ENCODE results near the gene CD109.
"Not testable (repeated sequence)": the region's sequence is repeated elsewhere in the genome, so short reads cannot be mapped to it uniquely, and the experiment has no call there.

Gene CD109

DNA sequence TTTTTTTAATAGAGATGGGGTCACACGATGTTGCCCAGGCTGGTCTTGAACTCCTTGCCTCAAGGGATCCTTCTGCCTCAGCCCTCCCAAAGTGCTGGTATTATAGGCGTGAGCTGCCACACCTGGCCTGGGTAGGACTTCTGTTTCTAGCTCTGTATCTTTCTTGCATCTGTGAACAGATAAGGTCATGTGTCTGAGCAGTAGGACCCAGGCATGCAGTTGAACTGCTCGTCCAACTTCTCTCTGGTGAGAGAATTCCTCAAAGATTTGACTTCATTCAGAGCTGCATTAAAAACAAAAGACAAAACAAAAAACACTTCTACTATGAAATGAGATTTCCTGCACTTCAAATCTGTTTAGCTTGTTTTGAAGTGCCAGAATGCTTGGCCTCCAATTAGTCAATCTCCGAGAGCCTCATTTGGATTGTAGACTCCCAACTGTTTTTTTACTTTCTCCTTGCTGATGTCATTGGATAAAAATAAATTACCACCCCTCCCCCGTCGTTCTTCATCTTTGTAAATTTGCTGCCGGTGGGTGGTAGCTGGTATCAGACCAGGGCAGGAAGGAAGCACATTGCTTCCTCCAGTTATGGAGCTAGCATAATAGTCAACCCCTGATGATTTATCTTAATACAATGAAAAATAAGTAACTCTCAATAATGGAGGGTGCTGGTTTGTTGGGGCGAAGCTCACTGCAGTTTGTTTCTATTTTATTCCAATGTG lies 17.6 kb downstream of the CD109 start:
- Histone ChIP-seq H3K4me3 (ENCODE audit: low read length) (no peak overlapping the region), H3K27ac (ENCODE audit: low read length) (no peak overlapping the region), H3K4me1 (ENCODE audit: control insufficient read depth, low read depth, low read length) (peaks cover 12% of the 10 kb centered on the region), H3K9ac (ENCODE audit: low read length) (no peak overlapping the region), H3K9me3 (ENCODE audit: control insufficient read depth, low read depth, low read length) (no peaks in the 10 kb centered on the region), H3K36me3 (ENCODE audit: control insufficient read depth, low read depth, low read length) (no peaks in the 10 kb centered on the region), H3K27me3 (ENCODE audit: control insufficient read depth, insufficient read depth, low read length) (no peaks in the 10 kb centered on the region)

DNA sequence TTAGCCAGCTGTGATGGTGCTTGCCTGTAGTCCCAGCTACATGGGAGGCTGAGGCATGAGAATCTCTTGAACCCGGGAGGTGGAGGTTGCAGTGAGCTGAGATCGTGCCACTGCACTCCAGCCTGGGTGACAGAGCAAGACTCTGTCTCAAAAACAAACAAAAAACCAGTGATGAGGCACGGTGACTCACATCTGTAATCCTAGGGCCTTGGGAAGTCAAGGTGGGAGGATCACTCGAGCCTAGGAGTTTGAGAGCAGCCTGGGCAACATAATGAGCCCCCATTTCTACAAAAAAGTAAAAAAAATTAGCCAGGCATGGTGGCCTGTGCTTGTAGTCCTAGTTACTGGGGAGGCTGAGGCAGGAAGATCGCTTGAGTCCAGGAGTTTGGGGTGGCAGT lies 19.1 kb downstream of the CD109 start:
- H3K4me1 ChIP-seq (ENCODE audit: control insufficient read depth, low read depth, low read length): peaks cover 12% of the 10 kb centered on the region
- H3K4me3 ChIP-seq (ENCODE audit: low read length); H3K9ac ChIP-seq (ENCODE audit: low read length); H3K27ac ChIP-seq (ENCODE audit: low read length); H3K36me3 ChIP-seq (ENCODE audit: control insufficient read depth, low read depth, low read length); H3K27me3 ChIP-seq (ENCODE audit: control insufficient read depth, insufficient read depth, low read length); H3K9me3 ChIP-seq (ENCODE audit: control insufficient read depth, low read depth, low read length): not testable (repeated sequence)

DNA sequence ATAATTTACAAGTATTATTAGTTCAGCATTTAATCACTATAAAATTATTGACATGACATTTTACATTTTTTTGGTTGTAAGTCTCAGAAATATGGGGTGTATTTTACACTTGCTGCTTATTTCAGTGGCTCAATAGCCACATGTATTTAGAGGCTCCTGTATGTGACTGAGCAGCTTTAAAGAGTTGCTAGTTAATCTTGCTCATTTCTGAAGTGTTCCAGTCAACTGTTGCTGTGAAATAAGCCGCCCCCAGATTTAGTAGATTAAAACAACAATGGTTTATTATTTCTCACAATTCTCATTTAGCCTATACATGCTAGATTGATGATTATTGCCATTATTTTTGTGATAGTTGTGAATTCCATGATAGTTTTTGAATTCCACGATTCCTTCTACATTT lies 23.0 kb downstream of the CD109 start:
- Histone ChIP-seq H3K27me3 (ENCODE audit: control insufficient read depth, insufficient read depth, low read length) (no peaks in the 10 kb centered on the region), H3K4me3 (ENCODE audit: low read length) (no peak overlapping the region), H3K9me3 (ENCODE audit: control insufficient read depth, low read depth, low read length) (no peaks in the 10 kb centered on the region), H3K36me3 (ENCODE audit: control insufficient read depth, low read depth, low read length) (no peaks in the 10 kb centered on the region), H3K9ac (ENCODE audit: low read length) (no peak overlapping the region), H3K27ac (ENCODE audit: low read length) (no peak overlapping the region), H3K4me1 (ENCODE audit: control insufficient read depth, low read depth, low read length) (peaks cover 4% of the 10 kb centered on the region)

DNA sequence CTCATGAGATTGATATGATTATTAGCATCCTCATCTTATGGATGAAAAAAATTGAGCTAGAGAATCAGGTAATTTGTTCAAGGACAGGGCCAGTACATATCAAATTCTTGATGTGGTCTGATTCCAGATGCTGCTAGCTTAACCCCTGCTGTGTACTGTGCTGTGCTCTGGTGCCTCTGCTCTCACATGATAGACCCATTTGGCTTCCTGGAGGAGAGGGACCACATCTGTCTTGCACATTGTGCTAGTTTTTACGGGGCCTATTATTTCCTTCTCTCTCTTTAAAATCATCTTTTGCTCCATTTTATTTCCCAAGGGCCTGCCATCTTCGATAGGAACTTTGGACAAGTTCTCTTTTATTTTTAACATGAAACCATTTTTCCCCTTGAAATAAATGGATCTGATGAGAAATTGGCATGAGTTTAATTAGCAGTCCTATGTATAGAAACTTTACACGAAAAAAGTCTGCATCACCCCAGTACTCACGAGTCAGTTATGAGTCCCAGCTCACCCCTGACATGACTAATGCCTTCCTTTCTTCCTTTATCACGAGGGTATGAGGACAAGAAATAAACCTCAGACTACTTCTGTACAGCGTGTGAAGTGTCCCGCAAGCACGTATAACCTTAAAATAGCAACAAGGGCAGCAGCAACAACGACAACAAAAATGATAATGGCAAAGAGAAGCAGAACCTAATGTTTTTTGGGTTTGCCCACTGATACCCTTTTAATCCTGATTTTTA lies 26.5 kb downstream of the CD109 start:
- Histone ChIP-seq H3K4me3 (ENCODE audit: low read length) (no peak overlapping the region), H3K9me3 (ENCODE audit: control insufficient read depth, low read depth, low read length) (no peaks in the 10 kb centered on the region), H3K27me3 (ENCODE audit: control insufficient read depth, insufficient read depth, low read length) (no peaks in the 10 kb centered on the region), H3K27ac (ENCODE audit: low read length) (no peak overlapping the region), H3K36me3 (ENCODE audit: control insufficient read depth, low read depth, low read length) (no peaks in the 10 kb centered on the region), H3K9ac (ENCODE audit: low read length) (no peak overlapping the region), H3K4me1 (ENCODE audit: control insufficient read depth, low read depth, low read length) (no peaks in the 10 kb centered on the region)

DNA sequence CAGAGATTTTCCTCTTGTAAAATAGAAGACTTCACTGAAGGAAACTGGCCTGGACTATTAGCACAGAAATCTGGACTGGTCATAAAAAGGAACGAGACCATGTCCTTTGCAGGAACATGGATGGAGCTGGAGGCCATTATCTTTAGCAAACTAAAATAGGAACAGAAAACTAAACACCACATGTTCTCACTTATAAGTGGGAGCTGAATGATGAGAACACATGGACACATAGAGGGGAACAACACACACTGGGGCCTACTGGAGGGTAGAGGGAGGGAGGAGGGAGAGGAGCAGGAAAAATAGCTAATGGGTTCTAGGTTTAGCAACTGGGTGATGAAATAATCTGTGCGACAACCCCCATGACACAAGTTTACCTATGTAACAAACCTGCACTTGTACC lies 27.5 kb downstream of the CD109 start:
- H3K27me3 ChIP-seq (ENCODE audit: control insufficient read depth, insufficient read depth, low read length); H3K27ac ChIP-seq (ENCODE audit: low read length); H3K9me3 ChIP-seq (ENCODE audit: control insufficient read depth, low read depth, low read length); H3K36me3 ChIP-seq (ENCODE audit: control insufficient read depth, low read depth, low read length); H3K9ac ChIP-seq (ENCODE audit: low read length); H3K4me3 ChIP-seq (ENCODE audit: low read length); H3K4me1 ChIP-seq (ENCODE audit: control insufficient read depth, low read depth, low read length): not testable (repeated sequence)

GRCh38 chr6:73724389-73724788 lies 28.4 kb downstream of the CD109 start:
- H3K27me3 ChIP-seq (ENCODE audit: control insufficient read depth, insufficient read depth, low read length): no peaks in the 10 kb centered on the region
- no peaks in the 10 kb centered on the region for H3K9me3 ChIP-seq (ENCODE audit: control insufficient read depth, low read depth, low read length)
- H3K4me3 ChIP-seq (ENCODE audit: low read length): no peak overlapping the region
- H3K4me1 ChIP-seq (ENCODE audit: control insufficient read depth, low read depth, low read length): no peaks in the 10 kb centered on the region
- no peak overlapping the region for H3K9ac ChIP-seq (ENCODE audit: low read length)
- no peaks in the 10 kb centered on the region for H3K36me3 ChIP-seq (ENCODE audit: control insufficient read depth, low read depth, low read length)
- H3K27ac ChIP-seq (ENCODE audit: low read length): no peak overlapping the region

GRCh38 chr6:73725192-73725591 lies 29.2 kb downstream of the CD109 start:
- not testable (repeated sequence) for H3K4me1 ChIP-seq (ENCODE audit: control insufficient read depth, low read depth, low read length); H3K4me3 ChIP-seq (ENCODE audit: low read length); H3K9me3 ChIP-seq (ENCODE audit: control insufficient read depth, low read depth, low read length); H3K9ac ChIP-seq (ENCODE audit: low read length); H3K27ac ChIP-seq (ENCODE audit: low read length); H3K27me3 ChIP-seq (ENCODE audit: control insufficient read depth, insufficient read depth, low read length); H3K36me3 ChIP-seq (ENCODE audit: control insufficient read depth, low read depth, low read length)

DNA sequence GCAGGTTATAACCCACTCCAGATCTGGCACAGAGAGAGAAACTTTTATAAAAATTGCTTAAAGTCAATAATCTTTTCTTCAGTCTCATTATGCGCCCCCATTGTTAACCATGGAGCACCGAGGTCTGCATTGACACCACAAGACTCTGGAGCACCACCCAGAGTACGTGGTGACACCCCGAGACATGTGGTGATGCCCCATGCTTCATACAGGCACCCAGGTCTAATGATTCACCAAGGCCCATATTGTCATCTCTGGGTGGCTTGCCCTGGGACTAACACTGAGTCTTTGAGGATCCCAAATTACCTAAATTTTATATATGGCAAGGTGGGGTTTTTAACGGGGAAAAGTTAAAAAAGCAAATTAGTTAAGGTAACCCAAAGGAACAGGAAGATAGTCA lies 31.1 kb downstream of the CD109 start:
- no peaks in the 10 kb centered on the region for H3K9me3 ChIP-seq (ENCODE audit: control insufficient read depth, low read depth, low read length)
- no peaks in the 10 kb centered on the region for H3K4me1 ChIP-seq (ENCODE audit: control insufficient read depth, low read depth, low read length)
- H3K36me3 ChIP-seq (ENCODE audit: control insufficient read depth, low read depth, low read length): no peaks in the 10 kb centered on the region
- H3K27me3 ChIP-seq (ENCODE audit: control insufficient read depth, insufficient read depth, low read length): no peaks in the 10 kb centered on the region
- no peak overlapping the region for H3K9ac ChIP-seq (ENCODE audit: low read length)
- H3K4me3 ChIP-seq (ENCODE audit: low read length): no peak overlapping the region
- H3K27ac ChIP-seq (ENCODE audit: low read length): no peak overlapping the region

- Histone ChIP-seq H3K4me3 (ENCODE audit: low read length) (no peak overlapping the region), H3K27me3 (ENCODE audit: control insufficient read depth, insufficient read depth, low read length) (no peaks in the 10 kb centered on the region), H3K4me1 (ENCODE audit: control insufficient read depth, low read depth, low read length) (no peaks in the 10 kb centered on the region), H3K9me3 (ENCODE audit: control insufficient read depth, low read depth, low read length) (no peaks in the 10 kb centered on the region), H3K27ac (ENCODE audit: low read length) (no peak overlapping the region), H3K9ac (ENCODE audit: low read length) (no peak overlapping the region), H3K36me3 (ENCODE audit: control insufficient read depth, low read depth, low read length) (no peaks in the 10 kb centered on the region)
These were observed 32.7 kb downstream of the CD109 start for GRCh38 chr6:73728548-73729205.

DNA sequence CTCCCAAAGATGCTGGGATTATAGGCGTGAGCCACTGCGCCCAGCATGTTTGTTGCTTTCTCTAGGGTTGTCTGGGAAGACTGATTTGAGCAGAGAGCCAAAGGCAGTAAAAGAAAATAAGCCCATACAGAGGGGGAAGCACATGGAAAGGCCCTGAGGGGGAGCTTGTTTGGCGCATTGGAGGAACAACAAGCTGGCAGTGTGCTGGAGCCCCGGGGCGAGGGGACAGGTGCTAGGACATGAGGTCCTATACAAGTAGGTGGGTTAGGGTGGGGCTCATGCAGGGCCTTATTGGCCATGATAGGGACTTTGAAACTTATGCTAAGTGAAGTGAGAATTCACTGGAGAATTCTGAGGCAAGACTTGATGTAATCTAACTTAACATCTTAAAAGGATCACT lies 35.3 kb downstream of the CD109 start:
- no peaks in the 10 kb centered on the region for H3K9me3 ChIP-seq (ENCODE audit: control insufficient read depth, low read depth, low read length)
- no peak overlapping the region for H3K9ac ChIP-seq (ENCODE audit: low read length)
- H3K4me3 ChIP-seq (ENCODE audit: low read length): no peak overlapping the region
- no peaks in the 10 kb centered on the region for H3K36me3 ChIP-seq (ENCODE audit: control insufficient read depth, low read depth, low read length)
- H3K27me3 ChIP-seq (ENCODE audit: control insufficient read depth, insufficient read depth, low read length): no peaks in the 10 kb centered on the region
- H3K4me1 ChIP-seq (ENCODE audit: control insufficient read depth, low read depth, low read length): no peaks in the 10 kb centered on the region
- H3K27ac ChIP-seq (ENCODE audit: low read length): no peak overlapping the region

GRCh38 chr6:73732845-73733675 lies 37.1 kb downstream of the CD109 start:
- no peaks in the 10 kb centered on the region for H3K27me3 ChIP-seq (ENCODE audit: control insufficient read depth, insufficient read depth, low read length)
- H3K4me3 ChIP-seq (ENCODE audit: low read length): no peak overlapping the region
- H3K9me3 ChIP-seq (ENCODE audit: control insufficient read depth, low read depth, low read length): no peaks in the 10 kb centered on the region
- H3K27ac ChIP-seq (ENCODE audit: low read length): no peak overlapping the region
- no peak overlapping the region for H3K9ac ChIP-seq (ENCODE audit: low read length)
- H3K36me3 ChIP-seq (ENCODE audit: control insufficient read depth, low read depth, low read length): no peaks in the 10 kb centered on the region
- H3K4me1 ChIP-seq (ENCODE audit: control insufficient read depth, low read depth, low read length): no peaks in the 10 kb centered on the region
